GM18526 (cell line): ENCODE results near the gene ATL2.

Experiments
- POLR2A ChIP-seq: IDR thresholded peaks from 3 replicates; pipeline ENCODE4 v1.6.1; 2011; ENCODE audit not compliant: insufficient read length; ENCODE audit errors: extremely low read depth

ATL2 gene

DNA sequence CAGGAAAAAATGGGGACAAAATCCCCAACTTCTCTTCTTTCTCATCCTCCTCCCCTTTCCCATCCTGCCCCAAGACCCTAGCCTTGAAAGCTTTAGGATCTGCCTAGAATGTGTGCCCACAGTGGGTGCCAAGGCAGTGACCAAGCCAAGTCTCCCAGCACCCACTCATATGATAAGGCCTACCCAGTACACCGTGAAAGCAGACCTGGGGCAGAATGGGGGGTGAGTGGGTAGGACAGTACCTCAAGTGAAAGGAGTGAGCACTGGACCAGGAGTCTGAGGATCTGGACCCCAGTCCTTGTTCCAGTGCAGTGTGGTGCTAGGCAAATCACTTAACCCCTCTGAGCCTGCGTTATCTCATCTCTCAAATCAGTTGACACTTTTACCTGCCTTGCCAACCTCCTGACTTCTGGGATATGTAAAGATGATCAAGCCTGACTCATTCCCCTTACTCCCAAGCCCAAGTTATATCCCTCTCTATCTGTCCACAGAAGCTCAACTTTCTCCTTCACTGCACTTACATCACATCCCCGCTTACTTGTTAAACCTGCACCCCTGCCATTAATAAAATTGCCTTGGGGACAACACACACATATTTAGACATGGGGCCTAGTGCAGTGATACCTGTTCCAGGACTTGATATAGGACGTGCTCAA, 109.7 kb downstream of the ATL2 start:
- no peak for TF ChIP-seq POLR2A

DNA sequence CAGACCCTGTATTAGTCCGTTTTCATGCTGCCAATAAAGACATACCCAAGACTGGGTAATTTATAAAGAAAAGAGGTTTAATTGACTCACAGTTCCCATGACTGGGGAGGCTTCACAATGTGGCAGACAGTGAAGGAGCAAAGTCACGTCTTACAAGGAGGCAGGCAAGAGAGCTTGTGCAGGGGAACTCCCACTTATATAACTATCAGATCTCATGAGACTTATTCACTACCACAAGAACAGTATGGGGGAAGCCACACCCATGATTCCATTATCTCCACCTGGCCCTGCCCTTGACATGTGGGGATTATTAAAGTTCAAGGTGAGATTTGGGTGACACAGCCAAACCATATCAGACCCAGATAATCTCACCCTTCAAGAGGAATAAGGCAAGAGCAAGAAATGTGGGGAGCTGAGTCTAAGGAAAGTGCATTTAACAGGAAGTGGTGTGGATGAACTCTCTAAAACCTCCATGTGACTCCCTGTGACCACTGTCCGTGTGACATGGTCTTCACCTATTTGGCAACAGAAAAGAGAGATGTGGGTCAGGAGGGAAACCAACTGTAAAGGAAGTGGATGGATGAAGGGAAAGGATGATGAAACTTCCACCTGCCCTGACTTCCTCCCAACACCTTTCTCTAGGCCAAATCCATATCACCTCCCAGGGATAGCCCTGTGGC, 110.6 kb downstream of the ATL2 start:
- no peak for TF ChIP-seq POLR2A

DNA sequence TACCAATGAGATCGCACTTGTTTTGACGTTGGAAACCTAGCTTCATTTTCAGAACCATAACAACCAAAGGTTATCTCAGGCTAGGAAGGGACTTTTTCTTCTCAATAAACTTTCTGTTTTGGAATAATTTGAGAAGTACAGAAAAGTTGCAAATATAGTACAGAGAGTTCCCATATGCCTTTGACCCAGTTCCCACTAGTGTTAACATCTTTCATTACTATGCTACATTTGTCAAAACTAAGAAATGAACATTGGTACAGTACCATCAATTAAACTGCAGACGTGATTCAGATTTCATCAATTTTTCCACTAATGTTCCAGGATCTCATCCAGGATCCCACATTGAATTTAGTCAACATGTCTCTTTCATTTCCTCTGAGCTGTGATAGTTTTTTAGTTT, 111.6 kb downstream of the ATL2 start:
- no peak for TF ChIP-seq POLR2A

DNA sequence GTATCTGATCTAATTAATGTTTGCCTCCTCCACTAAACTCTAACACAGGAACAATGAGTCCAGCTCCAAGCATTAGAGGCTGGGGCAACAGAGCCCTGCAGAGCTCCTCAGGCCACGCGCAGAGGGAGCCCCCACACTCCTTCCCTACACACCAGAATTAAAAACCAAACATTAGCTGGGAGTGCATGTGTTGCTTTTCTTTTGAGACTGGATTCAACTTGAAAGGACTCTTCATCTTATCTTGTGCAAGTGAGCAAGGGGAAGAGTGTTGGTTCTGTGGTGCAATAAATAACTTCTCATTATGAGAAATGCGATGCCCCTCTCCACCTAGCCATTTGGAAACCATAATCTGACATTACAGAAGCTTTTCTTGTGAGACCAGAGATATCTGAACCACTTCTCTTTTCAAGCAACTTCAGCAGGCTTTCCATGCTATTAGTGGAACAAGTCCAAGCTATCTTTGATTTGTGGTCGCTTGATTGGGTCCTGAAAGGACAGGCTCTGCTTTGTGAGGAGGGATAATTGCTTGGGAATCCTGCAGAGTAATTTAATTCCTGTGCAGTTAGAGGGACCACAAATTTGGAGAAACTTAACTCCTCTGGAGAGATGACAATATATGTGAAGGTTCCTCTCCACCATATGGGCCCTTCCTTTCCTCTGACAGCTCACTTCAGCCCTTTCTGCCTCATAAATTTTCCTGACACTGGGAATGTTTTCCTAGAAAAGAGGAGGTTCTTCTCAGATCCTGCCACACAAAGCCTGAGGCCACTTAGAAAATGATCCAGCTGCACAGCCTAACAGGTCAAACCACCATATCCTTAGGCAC, 112.5 kb downstream of the ATL2 start:
- no peak for TF ChIP-seq POLR2A

DNA sequence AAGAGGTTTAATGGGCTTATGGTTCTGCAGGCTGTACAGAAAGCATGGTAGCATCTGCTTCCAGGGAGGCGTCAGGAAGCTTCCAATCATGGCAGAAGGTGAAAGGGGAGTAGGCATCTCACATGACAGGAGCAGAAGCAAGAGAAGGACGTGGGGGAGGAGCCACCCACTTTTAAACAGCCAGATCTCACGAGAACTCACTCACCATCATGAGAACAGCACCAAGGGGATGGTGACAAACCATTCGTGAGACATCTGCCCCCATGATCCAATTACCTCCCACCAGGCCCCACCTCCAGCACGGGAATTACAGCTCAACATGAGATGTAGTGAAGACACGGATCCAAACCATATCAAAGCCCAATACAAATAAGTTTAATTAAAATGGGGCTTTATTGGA, 113.8 kb downstream of the ATL2 start:
- TF ChIP-seq POLR2A, result no peak

DNA sequence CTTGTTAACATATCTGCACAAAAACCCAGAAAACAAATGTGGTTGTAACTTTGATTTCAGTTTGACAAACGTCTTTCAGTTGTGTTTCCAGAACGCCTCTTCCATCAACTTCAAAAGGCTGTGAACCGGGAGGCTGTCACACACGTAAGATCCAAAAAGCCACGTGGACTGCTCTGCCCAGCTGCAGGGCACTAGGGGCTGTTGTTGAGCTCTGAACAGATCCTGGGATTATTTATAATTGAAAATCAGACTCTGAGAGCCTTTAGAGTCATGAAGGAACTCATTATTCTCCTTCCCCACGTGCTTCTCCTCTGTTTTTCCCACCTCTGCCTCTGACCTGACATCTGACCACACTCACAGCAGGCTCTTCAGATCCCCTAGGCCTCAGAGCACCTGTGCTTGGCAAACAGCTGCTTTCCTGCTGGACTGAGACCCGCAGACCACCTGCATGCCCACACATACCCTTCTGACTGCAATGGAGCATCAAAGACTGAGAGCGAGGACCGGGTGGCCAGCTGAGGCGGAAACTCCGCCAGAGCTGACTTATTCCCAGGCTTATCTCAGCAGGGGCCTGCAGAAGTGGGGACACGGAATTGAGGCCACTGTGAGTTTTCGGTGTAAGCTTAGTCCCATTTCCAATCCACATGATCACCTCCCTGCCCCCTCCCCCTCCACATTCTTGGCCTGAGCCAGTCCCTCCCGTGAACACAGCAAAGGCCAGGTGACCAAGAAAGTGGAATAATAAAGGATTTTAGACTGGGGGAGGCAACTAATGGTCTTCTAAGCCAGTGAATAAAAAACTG, 114.8 kb downstream of the ATL2 start:
- no peak for TF ChIP-seq POLR2A

DNA sequence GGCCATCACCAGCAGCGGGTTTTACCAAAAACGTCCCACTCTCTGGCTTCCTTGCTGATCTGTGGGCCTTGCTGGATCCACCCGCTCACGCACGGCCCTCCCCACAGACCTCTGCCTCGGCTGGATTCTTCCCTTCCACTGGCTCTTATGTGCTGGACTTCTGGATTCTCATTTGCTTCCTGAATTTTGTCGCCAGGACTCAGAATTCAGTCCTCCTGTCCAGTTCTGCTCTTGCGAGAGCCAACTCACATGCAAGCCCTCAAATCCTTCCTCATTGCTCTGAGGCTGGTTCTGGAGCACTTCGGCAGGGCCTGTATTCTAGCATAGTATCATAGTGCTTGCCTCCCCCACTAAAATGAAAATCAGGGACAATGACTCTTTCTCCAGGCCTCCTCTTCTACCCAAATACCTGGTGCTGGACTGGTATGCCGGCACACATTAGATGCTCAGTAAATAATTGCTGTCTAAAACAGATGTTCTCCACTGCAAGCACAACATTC, 115.5 kb downstream of the ATL2 start:
- no peak for TF ChIP-seq POLR2A

DNA sequence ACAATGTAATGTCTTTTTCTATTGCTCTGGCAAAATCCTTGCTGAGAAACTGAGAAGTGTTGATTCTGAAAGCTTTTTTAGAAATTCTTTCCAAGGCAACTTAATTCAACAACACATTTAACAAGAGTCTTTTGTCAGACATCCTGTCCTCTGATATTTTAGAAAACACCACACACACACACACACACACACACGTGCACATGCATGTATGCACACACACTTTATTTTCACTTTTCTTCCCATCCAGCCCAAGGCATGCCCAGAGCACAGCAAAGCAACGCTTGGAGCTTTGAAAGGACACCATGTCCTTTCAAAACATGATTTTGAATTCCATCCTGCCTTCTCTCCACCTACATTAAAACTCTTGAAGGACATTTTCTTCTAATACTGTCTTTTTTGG, 116.1 kb downstream of the ATL2 start:
- TF ChIP-seq POLR2A, result no peak

DNA sequence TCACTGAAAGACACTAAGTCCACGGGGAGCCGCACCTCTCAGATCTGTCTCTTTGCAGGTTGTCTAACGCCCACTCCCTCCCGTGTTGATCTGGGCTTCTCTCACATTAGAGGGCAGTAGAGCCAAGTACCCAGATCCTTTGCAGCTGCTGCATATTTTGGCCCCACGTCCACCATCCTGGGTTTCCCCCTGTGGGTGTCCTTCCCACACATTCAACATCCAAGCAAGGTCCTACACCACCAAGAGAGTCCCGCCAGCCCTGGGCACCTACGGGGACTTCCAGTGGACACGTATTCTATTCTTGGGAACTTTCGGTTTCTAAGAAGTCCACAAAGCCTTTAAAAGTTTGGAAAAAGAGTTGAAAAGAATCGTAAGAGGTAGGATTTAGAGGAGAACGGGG, 116.6 kb downstream of the ATL2 start:
- TF ChIP-seq POLR2A, result no peak

DNA sequence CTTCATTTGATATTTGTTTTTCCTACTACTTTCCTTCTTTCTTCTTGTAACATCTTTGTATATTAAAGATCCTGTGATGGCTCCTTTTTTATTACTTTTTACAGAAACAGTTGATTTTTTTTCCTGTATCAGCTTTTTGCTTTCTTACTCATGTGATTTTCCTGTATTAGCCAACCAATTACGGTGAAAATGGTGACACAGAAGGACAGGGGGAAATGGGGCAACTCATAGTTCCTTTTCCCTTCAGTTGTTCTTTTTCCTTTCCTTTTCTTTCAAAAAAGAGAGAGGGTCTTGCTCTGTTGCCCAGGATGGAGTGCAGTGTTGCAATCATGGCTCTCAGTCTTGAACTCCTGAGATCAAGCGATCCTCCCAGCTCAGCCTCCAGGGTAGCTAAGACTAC, 117.8 kb downstream of the ATL2 start:
- no peak for TF ChIP-seq POLR2A

DNA sequence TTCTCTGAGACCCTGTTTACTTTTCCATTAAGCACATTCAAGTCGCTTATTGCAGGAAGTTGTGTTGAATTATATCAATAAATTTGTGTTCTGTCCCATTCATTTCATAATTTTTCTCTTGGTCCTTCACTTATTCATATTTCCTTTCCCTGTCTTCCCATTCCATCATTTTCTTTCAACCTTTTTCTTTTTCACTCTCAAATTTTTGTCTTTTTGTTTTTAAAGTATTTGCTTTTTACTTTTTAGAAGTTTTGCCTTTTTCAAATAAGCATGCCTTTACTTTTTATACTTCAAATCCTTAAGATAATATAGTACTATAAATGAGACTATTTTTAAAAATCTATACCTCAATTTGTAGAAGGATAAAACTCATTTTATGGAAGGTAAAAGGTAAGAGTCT, 120.5 kb downstream of the ATL2 start:
- TF ChIP-seq POLR2A, result no peak

DNA sequence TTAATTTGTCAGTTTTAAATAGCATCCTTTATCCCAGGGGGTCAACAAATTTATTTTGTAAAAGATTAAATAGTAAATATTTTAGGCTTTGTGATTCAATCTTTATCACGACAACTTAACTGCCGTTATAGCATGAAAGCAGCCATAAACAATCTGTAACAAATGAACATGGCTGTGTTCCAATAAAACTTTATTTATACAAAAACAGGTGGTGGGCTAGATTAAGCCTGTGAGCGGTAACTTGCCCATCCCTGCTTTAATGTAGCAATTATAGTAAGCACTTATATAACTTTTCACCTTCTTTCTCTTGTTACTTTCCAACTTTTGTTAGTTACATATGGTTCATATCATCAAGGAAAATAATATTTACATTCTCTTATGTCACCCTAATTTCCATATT, 121.9 kb downstream of the ATL2 start:
- TF ChIP-seq POLR2A, result no peak

DNA sequence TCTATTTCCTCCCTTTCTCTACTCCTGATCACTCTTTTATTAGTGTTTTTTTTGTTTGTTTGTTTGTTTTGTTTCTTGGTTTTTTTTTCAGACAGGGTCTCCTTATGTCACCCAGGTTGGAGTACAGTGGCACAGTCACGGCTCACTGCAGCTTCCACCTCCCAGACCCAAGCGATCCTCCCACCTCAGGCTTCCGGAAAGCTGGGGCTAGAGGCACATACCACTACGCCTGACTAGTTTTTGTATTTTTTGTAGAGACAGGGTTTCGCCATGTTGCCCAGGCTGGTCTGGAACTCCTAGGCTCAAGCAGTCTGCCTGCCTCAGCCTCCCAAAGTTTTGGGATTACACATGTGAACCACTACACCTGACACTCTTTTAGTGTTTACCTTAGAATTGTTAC, 122.3 kb downstream of the ATL2 start:
- no peak for TF ChIP-seq POLR2A

DNA sequence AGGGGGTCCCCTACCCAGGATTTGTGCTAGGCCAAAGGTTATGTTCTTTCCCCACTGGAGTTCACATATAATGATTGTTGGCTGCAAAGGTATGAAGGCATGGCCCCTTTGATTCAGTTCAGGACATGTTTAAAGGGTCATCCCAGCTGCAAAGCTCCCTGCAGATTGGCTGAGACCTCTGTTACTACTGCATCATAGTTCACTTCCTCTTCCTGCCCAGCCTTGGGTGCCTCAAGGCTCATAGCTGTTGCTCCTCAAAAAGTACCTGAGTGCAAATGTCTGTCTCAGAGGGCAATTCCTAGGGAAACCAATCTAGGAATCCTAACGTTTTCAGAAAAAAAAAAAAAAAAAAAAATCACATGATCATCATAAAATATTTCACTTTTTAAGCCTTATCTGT, 125.1 kb downstream of the ATL2 start:
- no peak for TF ChIP-seq POLR2A

DNA sequence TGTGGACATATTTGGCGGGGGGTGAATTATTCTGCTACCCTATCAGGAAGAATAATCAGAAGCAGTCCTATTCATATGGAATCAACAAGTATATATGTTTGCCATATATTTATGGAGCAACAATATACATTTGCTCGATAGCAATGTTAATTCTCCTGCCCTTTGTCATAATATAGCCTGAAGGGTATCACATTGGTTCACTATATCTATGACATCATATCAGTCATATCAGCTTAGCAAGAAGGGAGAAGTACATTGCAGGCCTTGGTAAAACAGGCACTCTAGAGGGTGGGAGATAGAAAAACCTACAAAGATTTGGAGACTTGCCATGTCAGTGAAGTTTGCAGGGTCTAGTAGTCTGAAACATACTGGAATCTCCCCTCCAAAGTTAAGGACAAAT, 128.4 kb downstream of the ATL2 start:
- no peak for TF ChIP-seq POLR2A

DNA sequence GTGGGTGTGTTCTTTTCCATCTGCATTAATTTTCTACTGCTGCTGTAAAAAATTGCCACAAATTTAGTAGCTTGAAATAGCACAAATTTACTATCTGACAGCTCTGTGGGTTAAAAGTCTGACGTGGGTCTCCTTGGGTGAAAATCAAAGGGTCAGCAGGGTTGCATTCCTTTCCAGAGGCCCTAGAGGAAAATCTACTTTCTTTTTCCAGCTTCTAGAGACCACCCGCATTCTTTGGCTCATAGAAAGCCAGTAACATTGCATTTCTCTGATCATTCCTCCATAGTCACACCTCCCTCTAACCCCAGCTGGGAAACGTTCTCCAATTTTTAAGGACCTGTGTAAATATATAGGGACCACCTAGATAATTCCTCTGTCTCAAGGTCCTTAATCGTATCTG, 128.8 kb downstream of the ATL2 start:
- TF ChIP-seq POLR2A, result no peak

DNA sequence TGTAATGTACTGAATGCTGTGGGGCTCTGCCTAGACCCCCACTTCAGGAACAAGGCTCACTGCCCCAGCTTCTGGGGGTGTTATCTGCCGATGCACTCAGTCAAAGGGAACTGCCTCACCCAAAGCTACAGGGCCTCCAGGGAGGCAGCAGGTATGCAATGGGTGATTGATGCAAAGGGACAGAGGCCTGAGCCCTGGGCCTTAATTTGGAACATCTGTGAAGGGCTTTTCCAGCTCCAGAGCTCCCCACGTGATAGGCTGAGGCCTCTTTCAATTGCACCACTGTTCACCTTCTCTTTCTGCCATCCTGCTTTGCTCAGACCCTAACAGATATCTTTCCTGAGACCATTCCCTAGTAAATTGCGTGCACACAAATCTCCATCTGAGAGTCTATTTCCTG, 131.0 kb downstream of the ATL2 start:
- no peak for TF ChIP-seq POLR2A
